Measurements from ENCODE around the gene VARS1.

The VARS1 gene

GRCh38 chr6:31768363-31769257, 26.9 kb downstream of the VARS1 start:
- no peak for DNase-seq

- no peak for DNase-seq
Observed at GRCh38 chr6:31767096-31767645, 28.4 kb downstream of the VARS1 start.

GRCh38 chr6:31765910-31766794, 29.4 kb downstream of the VARS1 start:
- DNase-seq: no peak

GRCh38 chr6:31765559-31765909, 30.0 kb downstream of the VARS1 start:
- DNase-seq: no peak

GRCh38 chr6:31764198-31764597, 31.4 kb downstream of the VARS1 start:
- no peak for DNase-seq

GRCh38 chr6:31763619-31763940, 32.0 kb downstream of the VARS1 start:
- no peak for DNase-seq

- DNase-seq: no peak
Observed at GRCh38 chr6:31762878-31763618, 32.5 kb downstream of the VARS1 start.

- no peak for DNase-seq
Observed at GRCh38 chr6:31762356-31762755, 33.2 kb downstream of the VARS1 start, which contains the start of gene SAPCD1. TSS of gene SAPCD1 (plus strand) at chr6:31762656. CDS start at chr6:31763055, 399 bp downstream.

GRCh38 chr6:31761343-31761742, 34.2 kb downstream of the VARS1 start:
- no peak for DNase-seq

- no peak for DNase-seq
Observed at GRCh38 chr6:31760790-31761189, 34.8 kb downstream of the VARS1 start.

- DNase-seq: no peak
Observed at GRCh38 chr6:31758281-31758680, 37.3 kb downstream of the VARS1 start.

GRCh38 chr6:31752739-31753319, 42.7 kb downstream of the VARS1 start:
- no peak for DNase-seq

GRCh38 chr6:31750411-31751022, 45.0 kb downstream of the VARS1 start:
- DNase-seq: no peak

GRCh38 chr6:31749301-31750036, 46.1 kb downstream of the VARS1 start:
- DNase-seq: no peak
